CD14-positive monocyte (primary cell): ENCODE data around the gene COX15. TPM values are rescaled to one million over a fixed set of nuclear protein-coding genes. Genes with fewer than 3 reads are reported as not detected.
A peak's percentile ranks its signal among the peaks of the same experiment; 100 is the strongest.

Source experiments
- DNase-seq, 3 donors: peaks; one replicate each; pipeline ENCODE4 v3.0.0-alpha.2; 2011 to 2022
- H2AFZ ChIP-seq: 2 replicates; pipeline ENCODE4 v1.6.0; 2012; ENCODE audit warnings: mild to moderate bottlenecking, low read depth, low read length, inconsistent platforms; ENCODE audit not compliant: insufficient read depth, poor library complexity, severe bottlenecking
- H3K27ac ChIP-seq, 2 donors: 1 replicate in 1 of 2; 2 replicates in 1 of 2; pipeline ENCODE4 v1.5.1; 2012 to 2013; ENCODE audit warnings: low read length in 2 of 2, control low read depth in 1 of 2, inconsistent platforms in 1 of 2, low read depth in 1 of 2, mild to moderate bottlenecking in 1 of 2
- H3K27me3 ChIP-seq, 2 donors: one replicate each; pipeline versions ENCODE4 v1.6.0 to v1.6.1; 2011 to 2013; ENCODE audit warnings: low read length in 2 of 2; ENCODE audit not compliant: control insufficient read depth in 2 of 2, insufficient read depth in 2 of 2
- H3K36me3 ChIP-seq, 2 donors: replicated peaks in 1 of 2; 1 replicate in 1 of 2; 2 replicates in 1 of 2; pipeline versions ENCODE4 v1.5.1 to v1.6.1; 2012 to 2013; ENCODE audit warnings: low read length in 2 of 2, control low read depth in 1 of 2, inconsistent platforms in 1 of 2, mild to moderate bottlenecking in 1 of 2; ENCODE audit not compliant: insufficient read depth in 2 of 2, control insufficient read depth in 1 of 2
- H3K4me1 ChIP-seq, 2 donors: 1 replicate in 1 of 2; 2 replicates in 1 of 2; pipeline versions ENCODE4 v1.5.1 to v1.6.1; 2012 to 2013; ENCODE audit warnings: low read length in 2 of 2, control low read depth in 1 of 2, inconsistent platforms in 1 of 2, mild to moderate bottlenecking in 1 of 2, moderate library complexity in 1 of 2; ENCODE audit not compliant: insufficient read depth in 2 of 2, control insufficient read depth in 1 of 2
- H3K4me2 ChIP-seq: replicated peaks from 2 replicates; pipeline ENCODE3; 2012; ENCODE audit warnings: low read length, moderate library complexity, mild to moderate bottlenecking; ENCODE audit not compliant: poor library complexity, severe bottlenecking; ENCODE audit errors: extremely low read depth
- H3K4me3 ChIP-seq, 3 experiments: fragments of 200-600 bp in 1 of 3; sonication (generic) in 1 of 3; replicated peaks in 1 of 3; 1 replicate in 2 of 3; 2 replicates in 1 of 3; pipeline ENCODE4 v1.5.1; 2011 to 2013; ENCODE audit warnings: low read length in 3 of 3, mild to moderate bottlenecking in 3 of 3, control low read depth in 2 of 3, low read depth in 2 of 3, inconsistent platforms in 1 of 3, moderate library complexity in 1 of 3
- H3K79me2 ChIP-seq: 2 replicates; pipeline ENCODE4 v1.6.0; 2012; ENCODE audit warnings: mild to moderate bottlenecking, control low read depth, inconsistent platforms, low read length, moderate library complexity; ENCODE audit not compliant: insufficient read depth
- H3K9ac ChIP-seq: 2 replicates; pipeline ENCODE4 v1.6.0; 2017; ENCODE audit warnings: low read length, mild to moderate bottlenecking; ENCODE audit not compliant: insufficient read depth, poor library complexity, severe bottlenecking
- H3K9me3 ChIP-seq, 2 donors: replicated peaks in 1 of 2; 1 replicate in 1 of 2; 2 replicates in 1 of 2; pipeline versions ENCODE4 v1.5.1 to v1.6.1; 2012 to 2013; ENCODE audit warnings: low read length in 2 of 2, control low read depth in 1 of 2; ENCODE audit not compliant: control insufficient read depth in 1 of 2, insufficient read depth in 1 of 2
- H4K20me1 ChIP-seq: 2 replicates; pipeline ENCODE4 v1.6.0; 2012; ENCODE audit warnings: mild to moderate bottlenecking, low read length, control low read depth, moderate library complexity; ENCODE audit not compliant: insufficient read depth
- H3K27ac Mint-ChIP-seq, 7 donors: one replicate each; pipeline ENCODE4 v1.8.0; 2020; ENCODE audit warnings: mild to moderate bottlenecking in 7 of 7, mixed read lengths in 7 of 7, moderate library complexity in 6 of 7, inconsistent platforms in 2 of 7
- H3K27me3 Mint-ChIP-seq, 3 donors: one replicate each; pipeline ENCODE4 v1.8.0; 2021 to 2022; ENCODE audit warnings: low read depth in 3 of 3, mild to moderate bottlenecking in 3 of 3, mixed read lengths in 3 of 3, moderate library complexity in 3 of 3, inconsistent platforms in 1 of 3
- H3K36me3 Mint-ChIP-seq, 2 donors: one replicate each; pipeline ENCODE4 v1.8.0; 2020; ENCODE audit warnings: mixed read lengths in 2 of 2, inconsistent platforms in 1 of 2, mild to moderate bottlenecking in 1 of 2
- H3K4me1 Mint-ChIP-seq: one replicate; pipeline ENCODE4 v1.8.0; 2020; ENCODE audit warnings: mild to moderate bottlenecking, mixed read lengths
- H3K4me3 Mint-ChIP-seq, 2 donors: one replicate each; pipeline ENCODE4 v1.8.0; 2020; ENCODE audit warnings: mild to moderate bottlenecking in 2 of 2, mixed read lengths in 2 of 2, moderate library complexity in 1 of 2
- H3K9me3 Mint-ChIP-seq, 7 donors: one replicate each; pipeline ENCODE4 v1.8.0; 2020 to 2022; ENCODE audit warnings: mixed read lengths in 7 of 7, mild to moderate bottlenecking in 6 of 7, moderate library complexity in 6 of 7, inconsistent platforms in 2 of 7
- WGBS: methylation state at CpG from one replicate; pipeline ENCODE4 v1.1.5; 2013; ENCODE audit warnings: missing lambda C conversion rate; ENCODE audit not compliant: insufficient coverage; 5-methylcytosine and 5-hydroxymethylcytosine counted together
- intact Hi-C, 2 donors: fragments of 100-400 bp; cut with micrococcal nuclease; formaldehyde crosslinking; loops; one replicate each; pipeline versions ENCODE4 v1.15.0 to v1.15.1; 2023
- polyA plus RNA-seq, 3 donors: library from polyadenylated mRNA; depleted of rRNA in 1 of 3; unstranded in 2 of 3; stranded (reverse) in 1 of 3; fragments of 300-500 nt in 2 of 3; fragments of >200 nt in 1 of 3; fragmentation: Illumina TruSeq in 2 of 3; gene quantifications; 1 replicate in 2 of 3; 2 replicates in 1 of 3; pipeline ENCODE4 v1.2.3, GENCODE V29; 2012 to 2021
- TF ChIP-seq, protein P1 (sequence below): fragments of 200-600 bp; IDR thresholded peaks from one replicate; pipeline ENCODE4 v1.8.0; 2022; ENCODE audit warnings: antibody characterized with exemption, mild to moderate bottlenecking

COX15 gene
- polyA plus RNA-seq, 3 donors, result 10.6 to 37.6 (median 35.7) TPM

DNA sequence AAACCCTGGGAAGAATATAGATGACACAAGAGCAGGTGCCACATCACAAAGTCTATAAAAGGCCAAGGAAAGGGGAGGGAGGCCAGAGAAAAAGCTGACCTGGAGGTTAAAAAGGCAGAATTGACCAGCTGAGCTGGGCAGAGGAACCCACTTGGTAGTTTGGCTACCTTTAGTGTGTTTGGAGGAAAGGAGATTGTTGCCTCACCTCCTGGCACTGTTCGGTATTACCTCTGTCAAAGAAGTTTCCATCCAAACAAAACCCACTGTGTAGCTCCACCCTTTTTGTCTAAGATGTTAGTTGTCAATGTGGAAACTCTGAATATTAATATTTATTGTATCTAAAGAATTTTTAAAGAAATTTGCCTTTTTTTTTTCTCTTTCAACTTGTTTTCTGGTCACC is 49.2 kb downstream of the COX15 start:
- H3K9me3 ChIP-seq, result no peaks in the 10 kb centered on the region
- TF ChIP-seq, protein P1, sequence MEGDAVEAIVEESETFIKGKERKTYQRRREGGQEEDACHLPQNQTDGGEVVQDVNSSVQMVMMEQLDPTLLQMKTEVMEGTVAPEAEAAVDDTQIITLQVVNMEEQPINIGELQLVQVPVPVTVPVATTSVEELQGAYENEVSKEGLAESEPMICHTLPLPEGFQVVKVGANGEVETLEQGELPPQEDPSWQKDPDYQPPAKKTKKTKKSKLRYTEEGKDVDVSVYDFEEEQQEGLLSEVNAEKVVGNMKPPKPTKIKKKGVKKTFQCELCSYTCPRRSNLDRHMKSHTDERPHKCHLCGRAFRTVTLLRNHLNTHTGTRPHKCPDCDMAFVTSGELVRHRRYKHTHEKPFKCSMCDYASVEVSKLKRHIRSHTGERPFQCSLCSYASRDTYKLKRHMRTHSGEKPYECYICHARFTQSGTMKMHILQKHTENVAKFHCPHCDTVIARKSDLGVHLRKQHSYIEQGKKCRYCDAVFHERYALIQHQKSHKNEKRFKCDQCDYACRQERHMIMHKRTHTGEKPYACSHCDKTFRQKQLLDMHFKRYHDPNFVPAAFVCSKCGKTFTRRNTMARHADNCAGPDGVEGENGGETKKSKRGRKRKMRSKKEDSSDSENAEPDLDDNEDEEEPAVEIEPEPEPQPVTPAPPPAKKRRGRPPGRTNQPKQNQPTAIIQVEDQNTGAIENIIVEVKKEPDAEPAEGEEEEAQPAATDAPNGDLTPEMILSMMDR, result no peak
- Mint-ChIP-seq H3K4me3 (no peak overlapping the region), H3K27ac (peak overlapping the region in 2 of 7 donors; percentile 1 to 3), H3K9me3 (peaks cover 0 to 2% (median 0%) of the 10 kb centered on the region in 7 donors), H3K4me1 (peaks cover 32% of the 10 kb centered on the region), H3K27me3 (no peaks in the 10 kb centered on the region), H3K36me3 (peaks cover 17 to 33% of the 10 kb centered on the region in 2 donors)
- H3K4me3 ChIP-seq, result no peak overlapping the region
- no peaks in the 10 kb centered on the region for H3K27me3 ChIP-seq
- no peak overlapping the region for H3K9ac ChIP-seq
- peaks cover 12 to 21% of the 10 kb centered on the region in 2 donors for H3K4me1 ChIP-seq
- intact Hi-C loops, result no loop called here
- peaks cover 7 to 26% of the 10 kb centered on the region in 2 donors for H3K36me3 ChIP-seq
- H4K20me1 ChIP-seq, result no peaks in the 10 kb centered on the region
- H3K4me2 ChIP-seq, result no peak overlapping the region
- WGBS, result no CpG with 5 or more reads among the region's 1 CpG
- H3K79me2 ChIP-seq, result no peaks in the 10 kb centered on the region
- no peak overlapping the region for H2AFZ ChIP-seq
- no peak overlapping the region for H3K27ac ChIP-seq
- DNase-seq, result no peak

Other genes starting within 250 kb of the COX15 start
- not detected for gene NKX2-3, start 199.2 kb downstream of the COX15 start, polyA plus RNA-seq
- 100 to 1,000 TPM in 1 of 3 donors, 10 to 100 TPM in 2; 15.4 to 147 (median 15.5) TPM for gene SLC25A28, start 111.7 kb downstream of the COX15 start, polyA plus RNA-seq
- 1 to 10 TPM; 1.2 to 2.9 (median 2.2) TPM for gene ENTPD7, start 72.6 kb downstream of the COX15 start, polyA plus RNA-seq
- 10 to 100 TPM; 17.3 to 41.9 (median 35.5) TPM for gene CUTC, start 107 bp upstream of the COX15 start, polyA plus RNA-seq
- 1 to 10 TPM in 1 of 3 donors, under 1 TPM in 2; 0.09 to 2.7 (median 0.35) TPM for gene ABCC2, start 50.5 kb upstream of the COX15 start, polyA plus RNA-seq